AG09309 (cell line): ENCODE results near the gene LRRC45.

Source experiments
- DNase-seq: peaks from one replicate; pipeline ENCODE4 v3.0.0-alpha.2; 2010; ENCODE audit warnings: low read depth
- H3K4me3 ChIP-seq: 2 replicates; pipeline ENCODE4 v1.5.1; 2011; ENCODE audit warnings: mild to moderate bottlenecking, low read depth, low read length, moderate library complexity; ENCODE audit not compliant: control insufficient read depth
- CTCF ChIP-seq: IDR thresholded peaks from 2 replicates; pipeline ENCODE4 v1.5.1; 2011; ENCODE audit warnings: mild to moderate bottlenecking, low read depth, low read length, inconsistent platforms; ENCODE audit not compliant: insufficient read depth, control insufficient read depth; ENCODE audit errors: missing control alignments

Gene LRRC45

GRCh38 chr17:82063424-82064415, 40.6 kb downstream of the LRRC45 start:
- no peak for DNase-seq
- no peak overlapping the region; the same call in 1 of the 2 replicates for H3K4me3 ChIP-seq
- no peak for TF ChIP-seq CTCF

- no peak for DNase-seq
- no peak for TF ChIP-seq CTCF
- peak overlapping the region; percentile 84 for H3K4me3 ChIP-seq
These were observed 41.5 kb downstream of the LRRC45 start for GRCh38 chr17:82064433-82065192.

- H3K4me3 ChIP-seq = peak overlapping the region; percentile 84
- TF ChIP-seq CTCF = no peak
- DNase-seq = no peak
These were observed 42.1 kb downstream of the LRRC45 start for GRCh38 chr17:82065193-82065637.

- DNase-seq = no peak
- H3K4me3 ChIP-seq = peak within 1 kb of the TSS; percentile 84
- no peak for TF ChIP-seq CTCF
These were observed 42.7 kb downstream of the LRRC45 start, which contains the start of gene DUS1L for GRCh38 chr17:82065638-82066303. Gene DUS1L, minus strand, starts transcription at chr17:82065804. Its CDS starts 745 bp downstream, at chr17:82065059.

- TF ChIP-seq CTCF = no peak
- H3K4me3 ChIP-seq = no peak overlapping the region
- no peak for DNase-seq
These were observed 47.5 kb downstream of the LRRC45 start for GRCh38 chr17:82070611-82071010.

- TF ChIP-seq CTCF = no peak
These were observed 49.7 kb downstream of the LRRC45 start for GRCh38 chr17:82072827-82073226.

More at GRCh38 chr17:82072827-82073226, 49.7 kb downstream of the LRRC45 start:
- no peak for DNase-seq
- no peak overlapping the region for H3K4me3 ChIP-seq
